ENCODE data around the gene MBD3L2. TPM values are rescaled to one million over a fixed set of nuclear protein-coding genes. Genes with fewer than 3 reads are reported as not detected.

Gene MBD3L2
- polyA plus RNA-seq, 3 donors from 2014 or later, result not detected

Other genes with a start within 250 kb of the MBD3L2 start
- under 1 TPM in 2 of 3 donors, not detected in 1; 0.22 to 0.54 TPM for gene ADGRE1, start 161.7 kb upstream of the MBD3L2 start, polyA plus RNA-seq
- not detected for gene MBD3L2B, start 27.9 kb upstream of the MBD3L2 start, polyA plus RNA-seq
- not detected for gene MBD3L5, start 18.7 kb upstream of the MBD3L2 start, polyA plus RNA-seq
- not detected for gene MBD3L4, start 9.1 kb upstream of the MBD3L2 start, polyA plus RNA-seq
- not detected for gene MBD3L3, start 9.4 kb downstream of the MBD3L2 start, polyA plus RNA-seq
- 1 to 10 TPM; 2.1 to 8.4 (median 2.4) TPM for gene ZNF557, start 20.4 kb downstream of the MBD3L2 start, polyA plus RNA-seq
- gene INSR, start 245.1 kb downstream of the MBD3L2 start, polyA plus RNA-seq, result under 1 TPM; 0.03 to 0.29 (median 0.04) TPM

Data from immature natural killer cell (primary cell).